HG03064 (cell line): Measurements from ENCODE around the gene AP2S1.
"Not testable (repeated sequence)": the region's sequence is repeated elsewhere in the genome, so short reads cannot be mapped to it uniquely, and the experiment has no call there.

Experiments
- ATAC-seq: cut with Tn5 transposase; IDR thresholded peaks from one replicate; pipeline ENCODE4 v1.9.1; 2021; ENCODE audit warnings: low read depth; ENCODE audit not compliant: unreplicated experiment

Gene AP2S1

DNA sequence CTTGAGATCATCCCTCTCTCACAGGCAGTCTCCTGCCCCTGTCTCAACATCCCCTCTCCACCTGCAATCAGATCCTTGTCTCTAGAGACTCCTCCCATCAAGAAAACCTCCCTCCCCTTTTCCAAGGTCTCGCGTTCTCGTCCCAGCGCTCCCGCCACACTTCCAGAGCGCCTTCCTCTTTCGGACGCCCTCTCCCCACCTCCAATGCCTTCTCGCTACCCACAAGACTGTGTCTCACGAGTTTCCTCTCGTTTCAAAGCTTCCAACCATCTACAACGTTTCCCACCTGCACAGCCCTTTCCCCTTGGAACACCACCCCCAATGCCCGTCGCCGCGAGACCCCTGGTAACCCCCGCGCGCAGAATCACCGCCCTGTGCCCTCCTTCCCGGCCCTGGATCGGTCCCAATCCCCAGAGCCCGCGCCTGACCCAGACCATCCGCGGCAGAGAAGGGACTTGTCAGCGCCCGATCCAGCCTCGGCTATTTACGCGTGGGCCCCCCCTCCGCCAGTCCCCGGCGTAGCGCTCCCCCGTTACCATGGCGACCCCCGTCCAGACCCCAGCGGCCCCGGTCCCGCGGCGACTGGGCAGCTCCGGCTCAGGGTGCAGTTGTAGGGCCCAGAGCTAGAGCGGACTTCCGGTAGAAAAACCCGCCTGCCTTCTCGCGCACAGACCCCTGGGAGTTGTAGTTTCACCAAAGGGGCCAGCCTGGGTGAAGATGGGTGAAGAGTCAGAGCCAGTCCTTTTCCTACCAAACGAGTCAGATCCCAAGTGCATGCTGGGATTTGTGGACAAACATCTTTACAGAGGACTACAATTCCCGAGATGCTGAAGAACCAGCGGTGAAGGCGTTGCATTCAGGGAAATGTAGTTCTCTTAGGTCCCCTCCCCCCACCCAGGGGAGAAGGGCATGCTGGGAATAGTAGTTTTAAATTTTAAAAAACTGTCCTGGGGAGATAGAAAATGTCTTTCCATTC, at the start of gene AP2S1:
TSS of gene AP2S1 (minus strand) at position 619 of the 976 bp plus-strand sequence. CDS start at position 539, 80 bp downstream.
- peak; percentile 74 for ATAC-seq

DNA sequence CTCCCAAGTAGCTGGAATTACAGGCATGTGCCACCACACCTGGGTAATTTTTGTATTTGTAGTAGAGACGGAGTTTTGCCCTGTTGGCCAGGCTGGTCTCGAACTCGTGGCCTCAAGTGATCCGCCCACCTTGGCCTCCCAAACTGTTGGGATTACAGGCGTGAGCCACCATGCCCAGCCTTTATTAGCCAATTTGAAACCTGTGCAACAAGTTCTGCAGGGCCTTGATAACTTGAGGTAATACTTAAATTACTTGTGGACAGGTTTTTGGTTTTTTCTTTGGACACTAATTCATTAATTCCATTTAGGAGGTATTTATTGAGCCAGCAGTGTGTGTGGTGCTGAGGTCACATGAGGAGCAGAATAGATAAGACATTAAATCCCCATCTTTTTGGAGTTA, 49.7 kb upstream of the AP2S1 start:
- no peak for ATAC-seq

DNA sequence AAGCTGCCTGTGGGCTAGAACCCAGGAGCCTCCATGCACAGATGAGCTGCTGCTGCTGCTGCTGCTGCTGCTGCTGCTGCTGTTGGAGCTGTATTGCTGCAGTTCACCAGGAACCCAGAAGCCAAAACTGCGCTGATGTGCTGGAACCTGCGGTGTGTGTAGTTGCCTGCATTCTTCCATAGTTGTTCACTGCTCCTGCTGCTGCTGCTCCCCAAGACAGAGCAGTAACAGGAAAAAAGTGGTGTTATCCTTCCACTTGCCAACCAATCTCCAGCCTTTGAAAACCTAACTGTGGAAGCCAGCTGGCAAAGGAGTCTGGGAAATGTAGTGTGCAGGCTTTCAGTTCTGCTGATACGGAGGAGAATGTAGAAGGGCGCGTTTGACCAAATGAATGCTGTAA, 48.1 kb upstream of the AP2S1 start:
- no peak for ATAC-seq

DNA sequence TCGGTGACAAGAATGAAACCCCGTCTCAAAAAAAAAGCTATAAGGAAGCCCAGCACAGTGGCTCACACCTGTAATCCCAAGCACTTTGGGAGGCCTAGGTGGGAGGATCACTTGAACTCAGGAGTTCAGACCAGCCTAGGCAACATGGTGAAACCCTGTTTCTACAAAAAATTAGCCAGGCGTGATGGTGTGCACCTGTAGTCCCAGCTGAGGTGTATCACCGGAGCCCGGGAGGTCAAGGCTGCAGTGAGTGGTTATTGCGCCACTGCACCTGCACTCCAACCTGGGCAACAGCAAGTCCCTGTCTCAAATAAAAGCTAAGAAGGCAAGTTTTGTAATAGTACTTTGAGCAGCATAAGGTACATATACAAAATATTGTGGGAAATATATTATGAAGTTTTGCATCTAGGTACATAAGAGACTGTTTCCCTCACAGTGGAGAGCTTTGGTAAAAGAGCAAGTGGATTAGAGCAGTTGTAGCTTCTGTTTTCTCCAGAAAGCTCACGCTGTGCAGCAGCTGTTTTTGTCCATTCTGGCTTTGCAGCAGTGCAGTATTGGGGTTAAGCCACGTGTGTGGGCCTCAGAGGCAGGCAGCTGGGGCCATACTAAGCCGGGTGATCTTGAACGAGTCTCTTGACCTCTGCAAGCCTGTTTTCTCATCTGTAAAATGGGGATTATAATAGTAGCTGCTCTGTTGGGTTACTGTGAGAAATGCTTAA, 45.6 kb upstream of the AP2S1 start:
- ATAC-seq, result no peak

DNA sequence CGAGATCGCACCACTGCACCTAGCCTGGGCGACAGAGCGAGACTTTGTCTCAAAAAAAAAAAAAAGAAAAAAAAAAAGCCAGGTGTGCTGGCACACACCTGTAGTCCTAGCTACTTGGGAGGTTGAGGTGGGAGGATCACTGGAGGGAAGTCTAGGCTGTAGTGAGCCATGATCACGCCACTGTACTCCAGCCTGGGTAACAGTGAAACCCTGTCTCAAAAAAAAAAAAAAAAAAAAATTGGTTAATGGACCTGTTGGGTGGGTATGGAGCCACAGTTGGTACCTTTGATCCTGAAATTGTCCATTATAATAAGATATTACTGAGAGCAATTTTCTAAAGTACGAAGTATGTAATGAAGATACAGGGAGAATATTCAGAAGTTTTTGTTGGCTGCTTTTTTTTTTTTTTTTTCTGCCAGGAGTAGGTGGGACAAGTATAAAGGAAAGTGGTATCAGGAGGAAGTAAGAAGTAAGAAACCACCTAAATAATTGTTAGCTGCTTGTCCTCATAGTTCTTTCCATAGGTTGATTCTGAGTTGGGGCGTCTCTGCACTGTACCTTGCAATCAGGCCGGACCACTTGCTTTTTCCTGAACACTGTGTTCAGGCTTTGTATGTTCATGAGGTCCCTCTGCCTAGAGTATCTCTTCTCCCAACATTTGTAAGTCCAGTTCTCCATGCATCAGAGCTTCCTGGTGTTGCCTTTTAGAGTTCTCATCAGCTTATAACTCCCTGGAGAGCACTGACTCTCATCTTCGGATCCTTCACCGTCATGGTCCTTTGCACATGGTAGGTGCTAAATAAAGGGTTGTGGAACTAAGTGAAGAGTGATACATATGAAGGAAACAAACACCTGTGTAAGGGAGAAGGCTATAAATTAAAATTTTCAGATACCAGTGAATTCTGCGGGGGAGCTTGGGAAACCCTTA, 41.9 kb upstream of the AP2S1 start:
- ATAC-seq, result no peak

DNA sequence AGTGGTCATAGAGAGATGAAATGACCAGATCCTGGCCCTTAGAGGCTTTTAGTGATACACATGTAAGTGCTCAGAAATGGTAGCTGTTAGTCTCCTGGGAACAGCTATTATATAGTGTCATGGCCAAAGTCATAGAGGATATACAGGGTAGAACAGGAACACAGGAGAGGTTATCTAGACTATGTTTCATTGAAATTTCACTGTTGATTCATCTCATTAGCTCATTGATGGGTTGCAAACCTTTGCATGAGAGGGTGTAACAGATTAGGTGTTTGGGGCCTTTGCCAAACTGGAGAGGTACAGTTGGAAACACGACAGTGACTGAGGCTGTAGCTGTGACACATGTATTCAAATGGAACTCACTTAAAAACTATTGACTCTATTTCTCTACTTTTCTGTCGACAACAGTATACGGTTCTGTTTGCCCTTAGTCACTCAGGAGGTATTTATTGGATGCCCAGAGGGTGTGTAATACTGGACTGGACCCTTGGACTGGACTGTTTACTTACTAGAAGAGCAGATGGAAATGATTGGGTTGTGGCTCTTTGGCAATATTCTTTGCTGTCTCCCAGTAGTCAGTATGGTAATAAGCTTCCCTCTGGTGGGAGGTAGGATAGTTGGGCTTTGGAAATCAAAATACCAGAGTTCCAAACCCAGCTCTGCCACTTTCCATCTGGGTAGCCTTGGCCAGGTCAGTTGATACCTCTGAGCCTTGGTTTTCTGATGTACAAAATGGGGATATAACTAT, 40.0 kb upstream of the AP2S1 start:
- no peak for ATAC-seq

DNA sequence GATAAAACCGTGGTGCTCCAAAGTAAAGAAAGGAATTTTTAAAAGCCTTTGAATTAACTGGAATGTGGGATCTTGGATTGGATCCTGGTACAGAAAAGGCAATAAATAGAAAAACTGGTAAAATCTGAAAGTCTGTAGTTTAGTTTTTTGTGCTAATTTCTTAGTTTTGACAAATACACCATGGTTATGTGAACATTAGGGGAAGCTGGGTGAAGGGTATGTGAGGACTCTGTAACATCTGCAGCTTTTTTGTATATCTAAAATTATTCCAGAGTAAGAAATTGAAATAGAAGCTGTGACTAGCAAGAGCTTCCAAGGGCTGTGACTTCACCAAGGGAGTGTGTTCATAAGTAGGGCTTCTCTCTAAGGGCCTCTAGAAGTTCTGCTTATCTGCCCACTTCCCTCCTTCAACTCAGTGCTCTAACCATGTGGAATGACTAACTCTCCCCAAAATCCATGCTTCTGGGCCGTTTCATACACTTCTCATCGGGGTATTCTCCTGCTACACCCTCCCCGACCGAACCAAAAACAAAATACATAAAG, 36.7 kb upstream of the AP2S1 start:
- ATAC-seq, result no peak

DNA sequence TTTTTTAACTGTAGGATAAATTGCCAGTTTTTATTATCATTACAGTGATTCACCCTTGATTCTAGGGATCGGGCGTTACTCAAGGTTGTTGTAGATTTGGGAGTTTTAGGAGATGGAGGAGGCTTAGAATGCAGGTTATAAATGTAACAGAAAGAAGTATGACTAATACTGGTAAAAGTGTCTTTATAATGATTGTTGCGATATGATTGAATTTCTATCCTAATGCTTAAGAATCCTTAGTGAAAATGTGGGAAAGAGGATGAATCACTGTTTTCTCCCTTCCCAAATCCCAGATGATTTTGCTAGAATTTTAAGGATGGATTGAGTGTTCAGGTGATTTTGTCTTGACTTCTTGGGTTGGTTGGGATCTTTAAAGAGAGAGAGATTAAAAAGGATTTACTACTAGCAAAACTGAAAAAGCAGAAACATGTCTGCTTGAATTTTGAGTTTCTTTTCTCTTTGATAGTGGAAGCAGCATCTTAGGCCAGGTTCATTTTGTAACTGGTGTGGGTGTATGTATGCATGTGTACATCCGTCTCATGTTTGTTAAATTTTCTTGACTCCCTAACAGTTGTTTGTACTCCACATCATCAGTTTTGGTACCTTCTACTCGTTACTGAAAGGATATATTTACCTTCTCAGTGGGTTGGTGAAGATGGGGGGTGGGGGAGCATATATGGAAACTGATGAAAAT, 36.0 kb upstream of the AP2S1 start:
- no peak for ATAC-seq

DNA sequence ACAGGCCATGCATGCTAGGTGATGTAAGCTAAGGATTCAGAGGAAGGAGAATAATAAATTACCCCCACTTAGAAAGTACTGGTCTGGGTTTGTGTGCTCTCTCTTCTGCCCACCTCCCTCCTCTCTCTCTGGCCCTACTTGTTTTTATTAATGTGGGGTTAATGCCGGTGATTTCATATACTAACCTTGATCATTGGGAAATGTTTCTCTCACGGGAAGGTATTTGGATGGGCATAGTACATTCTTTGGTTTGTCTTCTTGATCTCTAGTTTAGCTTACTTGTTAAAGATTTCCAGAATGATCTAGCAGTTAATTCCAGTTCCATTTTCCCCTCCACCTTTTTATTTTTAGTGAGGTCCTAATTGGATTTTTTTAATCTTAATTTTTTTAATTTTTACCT, 34.8 kb upstream of the AP2S1 start:
- no peak for ATAC-seq

DNA sequence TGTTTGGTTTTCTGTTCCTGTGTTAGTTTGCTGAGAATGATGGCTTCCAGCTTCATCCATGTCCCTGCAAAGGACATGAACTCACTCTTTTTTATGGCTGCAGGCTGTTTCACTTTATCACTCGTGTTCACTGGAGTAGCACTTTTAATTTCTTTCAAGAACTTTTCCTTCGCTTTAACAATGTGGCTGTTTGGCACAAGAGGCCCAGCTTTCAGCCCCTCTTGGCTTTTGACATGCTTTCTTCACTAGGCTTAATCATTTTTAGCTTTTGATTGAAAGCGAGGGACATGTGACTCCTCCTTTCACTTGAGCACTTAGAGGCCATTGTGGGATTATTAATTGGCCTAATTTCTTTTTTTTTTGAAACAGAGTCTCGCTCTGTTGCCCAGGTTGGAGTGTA, 32.1 kb upstream of the AP2S1 start:
- ATAC-seq, result not testable (repeated sequence)

DNA sequence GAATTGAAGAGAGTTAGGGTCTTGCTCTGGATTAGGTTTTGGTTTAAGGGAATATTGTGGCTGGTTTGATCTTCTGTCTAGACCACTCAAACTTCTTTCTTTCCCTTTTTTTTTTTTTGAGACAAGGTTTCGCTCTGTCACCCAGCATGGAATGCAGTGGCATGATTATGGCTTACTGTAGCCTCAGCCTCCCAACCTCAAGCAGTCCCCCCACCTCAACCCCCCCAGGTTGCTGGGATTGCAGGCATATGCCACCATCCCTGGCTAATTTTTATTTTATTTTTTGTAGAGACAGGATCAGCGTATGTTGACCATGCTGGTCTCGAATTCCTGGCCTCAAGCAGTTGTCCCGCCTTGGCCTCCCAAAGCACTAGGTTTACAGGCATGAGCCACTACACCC, 31.4 kb upstream of the AP2S1 start:
- ATAC-seq, result no peak

DNA sequence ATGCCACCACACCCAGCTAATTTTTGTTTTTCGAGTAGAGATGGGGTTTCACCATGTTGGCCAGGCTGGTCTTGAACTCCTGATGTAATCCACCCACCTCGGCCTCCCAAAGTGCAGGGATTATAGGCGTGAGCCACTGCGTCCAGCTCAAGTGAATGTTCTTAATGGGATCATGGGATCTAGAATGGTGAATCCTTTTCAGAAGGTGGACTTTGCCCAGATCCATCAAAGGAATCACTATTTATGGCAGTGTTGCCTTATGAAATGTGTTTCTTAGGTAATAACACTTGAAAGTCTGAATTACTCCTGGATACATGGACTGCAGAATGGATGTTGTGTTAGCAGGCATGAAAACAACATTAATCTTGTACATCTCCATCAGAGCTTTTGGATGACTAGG, 30.4 kb upstream of the AP2S1 start:
- no peak for ATAC-seq

DNA sequence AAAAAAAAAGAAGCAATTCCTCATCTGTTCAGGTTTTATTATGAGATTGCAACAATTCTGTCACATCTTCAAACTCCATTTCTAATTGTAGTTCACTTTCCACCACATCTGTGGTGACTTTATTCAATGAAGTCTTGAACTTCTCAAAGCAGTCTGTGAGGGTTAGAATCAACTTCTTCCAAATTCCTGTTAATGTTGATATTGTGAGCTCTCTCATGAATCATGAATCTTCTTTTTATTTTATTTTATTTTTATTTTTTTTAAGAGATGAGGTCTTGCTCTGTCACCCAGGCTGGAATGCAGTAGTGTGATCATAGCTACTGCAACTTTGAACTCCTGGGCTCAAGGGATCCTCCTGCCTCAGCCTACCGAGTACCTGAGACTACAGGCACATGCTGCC, 29.8 kb upstream of the AP2S1 start:
- ATAC-seq, result no peak

DNA sequence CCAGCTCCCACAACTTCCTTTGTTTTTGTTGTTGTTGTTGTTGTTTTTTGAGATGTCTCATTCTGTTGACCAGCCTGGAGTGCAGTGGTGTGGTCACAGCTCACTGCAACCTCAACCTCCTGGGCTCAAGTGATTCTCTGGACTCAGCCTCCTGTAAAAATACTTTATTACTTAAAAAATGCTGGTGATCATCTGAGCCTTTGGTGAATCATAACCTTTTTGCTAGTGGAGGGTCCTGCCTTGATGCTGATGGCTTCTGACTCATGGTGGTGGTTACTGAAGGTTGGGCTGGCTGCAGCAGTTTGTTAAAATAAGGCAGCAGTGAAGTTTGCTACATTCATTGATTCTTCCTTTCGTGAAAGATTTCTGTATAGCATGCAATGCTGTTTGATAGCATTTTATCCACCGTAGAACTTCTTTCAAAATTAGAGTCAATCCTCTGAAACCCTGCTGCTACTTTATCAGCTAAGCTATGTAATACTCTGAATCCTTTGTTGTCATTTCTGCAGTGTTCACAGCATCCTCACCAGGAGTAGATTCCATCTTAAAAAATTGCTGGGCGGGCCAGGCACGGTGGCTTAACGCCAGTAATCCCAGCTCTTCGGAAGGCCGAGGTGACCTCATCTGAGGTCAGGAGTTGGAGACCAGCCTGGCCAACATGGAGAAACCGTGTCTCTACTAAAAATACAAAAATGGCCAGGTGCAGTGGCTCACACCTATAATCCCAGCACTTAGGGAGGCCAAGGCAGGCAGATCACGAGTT, 28.1 kb upstream of the AP2S1 start:
- ATAC-seq, result no peak

DNA sequence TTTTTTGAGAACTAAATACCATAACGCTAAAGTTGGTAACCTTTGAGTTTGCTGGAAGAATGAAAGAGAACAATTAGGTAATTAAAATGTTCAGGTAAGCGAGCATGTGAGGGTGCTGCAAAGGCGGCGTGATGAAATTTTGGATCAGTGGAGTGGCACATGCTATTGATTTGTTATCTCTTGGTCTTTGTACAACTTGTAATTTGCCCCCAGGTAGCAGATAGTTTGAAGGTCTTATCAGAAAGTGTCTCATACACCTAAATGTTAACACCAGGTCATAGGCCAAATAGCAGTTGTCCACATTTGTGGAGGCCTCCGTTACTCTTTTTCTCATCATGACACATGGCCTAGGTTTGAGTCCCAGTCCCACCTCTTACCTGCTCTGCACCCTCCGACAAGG, 25.0 kb upstream of the AP2S1 start:
- no peak for ATAC-seq

DNA sequence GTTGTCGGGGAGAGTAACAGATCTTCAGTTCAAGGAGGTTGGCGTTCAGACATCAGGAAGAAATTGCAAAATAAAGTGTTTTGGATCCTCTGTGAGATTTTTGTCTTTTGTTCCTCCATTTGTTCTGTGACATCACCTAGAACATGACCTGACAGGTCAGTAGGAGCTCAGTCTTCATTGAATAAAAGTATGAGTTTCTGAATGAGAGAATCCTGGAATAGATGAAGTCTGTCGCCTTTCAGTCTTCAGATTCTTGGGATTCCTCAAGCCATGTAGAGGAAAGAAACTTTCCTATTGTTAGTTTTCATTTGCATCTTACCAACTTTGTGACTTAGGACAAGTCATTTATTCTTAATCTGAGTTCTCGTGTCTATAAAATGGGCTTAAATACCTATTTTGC, 24.6 kb upstream of the AP2S1 start:
- no peak for ATAC-seq

DNA sequence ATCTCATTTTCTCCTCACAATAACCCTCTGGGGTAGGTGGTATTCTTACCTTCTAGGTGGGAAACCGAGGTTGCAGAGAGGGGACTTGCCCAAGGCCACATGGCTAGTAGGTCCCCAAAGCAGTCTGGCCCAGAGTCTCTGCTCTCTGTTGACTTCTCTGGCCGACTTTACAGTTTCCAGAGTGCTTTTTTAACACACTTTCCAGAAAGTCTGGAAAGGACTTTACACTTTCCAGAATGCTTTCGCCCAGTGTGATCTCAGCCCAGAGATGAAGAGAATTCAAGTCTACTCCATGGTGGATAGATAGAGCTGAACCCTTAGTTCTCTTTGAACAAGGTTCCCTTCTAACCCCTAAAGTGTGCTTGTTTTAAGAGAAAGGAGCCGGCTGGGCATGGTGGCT, 22.3 kb upstream of the AP2S1 start:
- ATAC-seq, result no peak

DNA sequence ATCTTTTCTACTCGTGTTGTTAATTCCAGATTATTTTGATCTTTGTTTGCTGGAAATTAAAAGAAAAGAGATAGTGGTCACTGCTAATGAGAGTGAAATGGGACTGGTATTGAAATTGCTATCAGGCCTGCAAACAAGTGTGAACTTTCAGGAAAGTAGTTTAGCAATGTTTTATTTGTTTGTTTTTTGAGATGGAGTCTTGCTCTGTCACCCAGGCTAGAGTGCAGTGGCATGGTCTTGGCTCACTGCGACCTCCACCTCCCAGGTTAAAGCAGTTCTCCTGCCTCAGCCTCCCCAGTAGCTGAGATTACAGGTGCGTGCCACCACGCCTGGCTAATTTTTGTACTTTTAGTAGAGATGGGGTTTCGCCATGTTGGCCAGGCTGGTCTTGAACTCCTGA, 20.5 kb upstream of the AP2S1 start:
- not testable (repeated sequence) for ATAC-seq
